HG03520 (cell line): Measurements from ENCODE around the gene ADAMTS17.

ENCODE experiments used
- ATAC-seq: cut with Tn5 transposase; IDR thresholded peaks from one replicate; pipeline ENCODE4 v1.9.1; 2021; ENCODE audit warnings: mild to moderate bottlenecking, moderate library complexity; ENCODE audit not compliant: unreplicated experiment

ADAMTS17 gene

GRCh38 chr15:99962006-99962561 lies 379.7 kb downstream of the ADAMTS17 start:
- no peak for ATAC-seq

- ATAC-seq, result no peak
Observed at GRCh38 chr15:99961011-99961441, 380.7 kb downstream of the ADAMTS17 start.

- no peak for ATAC-seq
Observed at GRCh38 chr15:99959326-99959725, 382.4 kb downstream of the ADAMTS17 start.

GRCh38 chr15:99958426-99959097 lies 383.2 kb downstream of the ADAMTS17 start:
- no peak for ATAC-seq

- ATAC-seq, result no peak
Observed at GRCh38 chr15:99957642-99958013, 384.1 kb downstream of the ADAMTS17 start.

- no peak for ATAC-seq
Observed at GRCh38 chr15:99956820-99957641, 384.7 kb downstream of the ADAMTS17 start.

- no peak for ATAC-seq
Observed at GRCh38 chr15:99956022-99956775, 385.6 kb downstream of the ADAMTS17 start.

GRCh38 chr15:99955532-99955931 lies 386.2 kb downstream of the ADAMTS17 start:
- no peak for ATAC-seq

GRCh38 chr15:99955181-99955525 lies 386.6 kb downstream of the ADAMTS17 start:
- ATAC-seq, result no peak

- ATAC-seq, result no peak
Observed at GRCh38 chr15:99954361-99955180, 387.2 kb downstream of the ADAMTS17 start.

GRCh38 chr15:99953886-99954285 lies 387.9 kb downstream of the ADAMTS17 start:
- no peak for ATAC-seq

GRCh38 chr15:99951511-99951910 lies 390.3 kb downstream of the ADAMTS17 start:
- ATAC-seq, result no peak

- no peak for ATAC-seq
Observed at GRCh38 chr15:99944131-99944530, 397.6 kb downstream of the ADAMTS17 start.

- no peak for ATAC-seq
Observed at GRCh38 chr15:99943466-99943865, 398.3 kb downstream of the ADAMTS17 start.

- ATAC-seq, result no peak
Observed at GRCh38 chr15:99932676-99933402, 408.9 kb downstream of the ADAMTS17 start.

GRCh38 chr15:99931703-99932603 lies 409.8 kb downstream of the ADAMTS17 start:
- ATAC-seq, result no peak

- no peak for ATAC-seq
Observed at GRCh38 chr15:99930696-99931095, 411.1 kb downstream of the ADAMTS17 start.

GRCh38 chr15:99929266-99929665 lies 412.5 kb downstream of the ADAMTS17 start:
- ATAC-seq, result no peak
